Measurements from ENCODE around the gene EXOC6B. TPM values are rescaled to one million over a fixed set of nuclear protein-coding genes. Genes with fewer than 3 reads are reported as not detected.

Gene EXOC6B
- total RNA-seq, 1 donor from 2014 or later = 33.0 TPM

DNA sequence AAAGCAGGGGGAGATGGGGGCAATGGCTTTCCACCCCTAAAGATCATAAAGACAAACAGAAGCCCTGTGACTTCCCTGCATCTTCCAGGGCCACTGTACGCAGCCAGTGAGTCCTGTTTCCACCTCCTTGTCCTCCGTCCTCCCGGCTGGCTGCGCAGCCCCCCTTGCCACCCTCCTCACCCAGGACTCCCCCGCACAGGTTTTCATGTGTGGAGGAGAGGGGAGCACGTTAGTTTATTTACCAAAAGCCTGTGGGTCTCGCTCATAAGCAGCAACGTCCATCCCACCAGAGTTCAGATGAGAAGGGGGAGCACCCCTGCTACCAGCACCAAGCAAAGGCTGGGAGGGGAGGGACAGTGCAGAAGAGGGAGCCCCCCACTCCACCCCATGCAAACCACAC, 689.9 kb downstream of the EXOC6B start:
- no peak overlapping the region for H3K4me3 ChIP-seq
- intact Hi-C loops (cut with DNase I) = no loop called here
- H3K36me3 ChIP-seq = no peaks in the 10 kb centered on the region
- no peak for TF ChIP-seq CTCF (IDR thresholded peaks at IDR 0.05)
- ATAC-seq = no peak
- no peaks in the 10 kb centered on the region for H3K9me3 ChIP-seq
- no peak for DNase-seq
- H3K27me3 ChIP-seq (ENCODE audit: low read depth) = no peaks in the 10 kb centered on the region
- no peak overlapping the region for H3K27ac ChIP-seq
- peaks cover 9% of the 10 kb centered on the region for H3K4me1 ChIP-seq

DNA sequence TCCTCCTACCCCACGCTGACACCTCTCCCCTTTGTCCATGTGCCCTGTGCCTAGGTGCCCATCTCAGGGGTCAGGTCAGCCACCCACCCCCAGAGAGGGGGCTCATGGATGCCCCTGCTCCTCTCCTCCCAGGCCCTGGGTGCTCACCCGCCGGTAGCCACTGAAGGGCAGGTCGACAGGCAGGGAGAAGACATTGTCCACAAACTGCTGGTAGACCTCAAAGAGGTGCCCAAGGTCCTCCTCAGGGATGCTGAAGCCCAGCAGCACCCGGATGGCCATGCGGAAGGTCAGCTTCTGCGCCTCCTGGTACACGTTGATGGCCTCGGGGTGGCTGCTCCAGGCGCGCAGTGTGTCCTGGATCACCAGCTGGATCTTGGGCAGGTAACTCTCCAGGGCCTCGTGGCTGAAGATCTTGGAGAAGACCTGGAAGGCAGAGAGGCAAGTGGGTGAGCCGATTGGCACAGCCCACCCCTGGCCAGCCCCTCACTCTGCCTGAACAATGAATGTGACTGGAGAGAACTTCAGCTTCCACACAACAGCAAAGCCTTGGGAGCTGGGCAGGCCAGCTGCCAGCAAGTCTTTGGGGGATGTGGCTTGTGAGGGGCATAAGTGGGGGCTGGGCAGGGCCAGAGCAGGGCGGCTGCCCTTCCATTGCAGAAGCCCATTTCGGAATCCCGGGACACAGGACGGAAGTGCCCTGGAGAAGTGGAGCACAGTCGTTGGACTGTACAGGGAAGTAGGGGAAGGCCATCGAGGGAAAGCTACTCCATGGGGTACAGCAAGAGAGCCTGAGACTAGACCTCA, 690.6 kb downstream of the EXOC6B start:
- TF ChIP-seq CTCF (IDR thresholded peaks at IDR 0.05) = no peak
- intact Hi-C loops (cut with DNase I) = no loop called here
- H3K4me1 ChIP-seq = peaks cover 9% of the 10 kb centered on the region
- no peak overlapping the region for H3K27ac ChIP-seq
- no peak for DNase-seq
- no peak overlapping the region for H3K4me3 ChIP-seq
- H3K27me3 ChIP-seq (ENCODE audit: low read depth) = no peaks in the 10 kb centered on the region
- no peak for ATAC-seq
- no peaks in the 10 kb centered on the region for H3K9me3 ChIP-seq
- no peaks in the 10 kb centered on the region for H3K36me3 ChIP-seq

DNA sequence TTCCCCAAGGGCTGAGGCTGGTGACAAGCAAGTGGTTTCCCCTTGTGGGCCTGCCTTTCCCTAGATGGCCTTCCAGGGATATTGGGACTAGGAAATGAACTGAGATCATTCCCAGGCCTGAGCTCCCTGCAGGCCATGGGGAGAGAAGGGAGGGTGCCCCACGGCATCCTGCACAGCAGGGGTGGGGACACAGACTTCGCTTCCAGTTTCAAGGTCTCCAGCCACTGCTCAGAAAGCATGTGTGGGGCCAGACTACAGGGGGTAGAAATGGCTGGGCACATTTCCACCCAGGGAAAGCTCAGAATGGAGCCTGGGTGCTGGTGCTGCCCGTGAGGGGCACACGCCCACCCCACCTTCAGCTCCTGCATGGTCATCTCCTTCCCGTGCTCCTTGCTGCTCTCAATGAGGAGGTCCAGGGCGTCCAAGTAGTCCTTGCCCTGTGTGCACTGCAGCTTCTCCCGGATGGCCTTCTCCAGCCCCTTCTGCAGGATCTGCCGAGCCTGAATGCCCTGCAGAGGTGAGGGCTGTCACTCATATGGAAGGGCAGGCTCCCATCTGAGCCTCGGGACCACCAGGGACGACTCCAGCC, 691.3 kb downstream of the EXOC6B start:
- Histone ChIP-seq H3K36me3 (no peaks in the 10 kb centered on the region), H3K27ac (no peak overlapping the region), H3K27me3 (ENCODE audit: low read depth) (no peaks in the 10 kb centered on the region), H3K9me3 (no peaks in the 10 kb centered on the region), H3K4me1 (peaks cover 9% of the 10 kb centered on the region), H3K4me3 (no peak overlapping the region)
- DNase-seq (no peak), ATAC-seq (no peak)
- no peak for TF ChIP-seq CTCF (IDR thresholded peaks at IDR 0.05)
- intact Hi-C loops (cut with DNase I) = no loop called here

DNA sequence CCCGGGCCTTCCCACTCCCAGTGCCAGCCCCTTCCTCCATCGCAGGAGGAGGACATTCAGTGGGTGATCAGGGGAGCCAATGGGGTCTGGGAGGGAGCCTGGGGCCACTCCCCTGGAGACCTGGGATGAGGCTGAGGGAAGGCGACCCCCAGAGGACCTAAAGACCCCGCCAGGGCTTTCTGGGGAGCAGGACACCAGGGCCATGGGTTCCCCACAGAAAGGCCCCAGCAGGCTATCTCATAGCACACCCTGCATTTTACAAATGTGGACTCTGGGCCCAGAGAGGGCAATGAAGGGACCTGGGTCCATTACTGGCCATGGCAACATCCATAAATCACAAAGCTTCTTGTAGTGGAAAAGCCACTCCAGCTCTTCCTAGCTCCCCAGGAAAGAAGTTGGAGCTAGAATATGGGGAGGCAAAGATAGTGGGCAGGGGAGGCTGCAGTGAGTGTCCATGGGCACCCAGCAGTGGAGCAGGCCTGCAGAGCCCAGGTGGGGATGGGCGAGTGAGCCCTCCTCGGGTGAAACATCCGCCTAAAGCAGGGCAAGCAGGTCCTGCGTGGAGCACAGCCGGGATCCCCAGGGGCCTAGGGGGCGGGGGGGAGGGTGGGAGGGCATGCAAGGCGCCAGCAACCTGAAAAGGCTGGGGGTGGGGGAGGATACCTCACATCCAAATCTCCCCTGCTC, 692.0 kb downstream of the EXOC6B start:
- no peaks in the 10 kb centered on the region for H3K9me3 ChIP-seq
- no peaks in the 10 kb centered on the region for H3K36me3 ChIP-seq
- no peak overlapping the region for H3K27ac ChIP-seq
- intact Hi-C loops (cut with DNase I) = no loop called here
- no peak overlapping the region for H3K4me3 ChIP-seq
- H3K27me3 ChIP-seq (ENCODE audit: low read depth) = no peaks in the 10 kb centered on the region
- ATAC-seq = no peak
- TF ChIP-seq CTCF (IDR thresholded peaks at IDR 0.05) = no peak
- peaks cover 9% of the 10 kb centered on the region for H3K4me1 ChIP-seq
- no peak for DNase-seq

DNA sequence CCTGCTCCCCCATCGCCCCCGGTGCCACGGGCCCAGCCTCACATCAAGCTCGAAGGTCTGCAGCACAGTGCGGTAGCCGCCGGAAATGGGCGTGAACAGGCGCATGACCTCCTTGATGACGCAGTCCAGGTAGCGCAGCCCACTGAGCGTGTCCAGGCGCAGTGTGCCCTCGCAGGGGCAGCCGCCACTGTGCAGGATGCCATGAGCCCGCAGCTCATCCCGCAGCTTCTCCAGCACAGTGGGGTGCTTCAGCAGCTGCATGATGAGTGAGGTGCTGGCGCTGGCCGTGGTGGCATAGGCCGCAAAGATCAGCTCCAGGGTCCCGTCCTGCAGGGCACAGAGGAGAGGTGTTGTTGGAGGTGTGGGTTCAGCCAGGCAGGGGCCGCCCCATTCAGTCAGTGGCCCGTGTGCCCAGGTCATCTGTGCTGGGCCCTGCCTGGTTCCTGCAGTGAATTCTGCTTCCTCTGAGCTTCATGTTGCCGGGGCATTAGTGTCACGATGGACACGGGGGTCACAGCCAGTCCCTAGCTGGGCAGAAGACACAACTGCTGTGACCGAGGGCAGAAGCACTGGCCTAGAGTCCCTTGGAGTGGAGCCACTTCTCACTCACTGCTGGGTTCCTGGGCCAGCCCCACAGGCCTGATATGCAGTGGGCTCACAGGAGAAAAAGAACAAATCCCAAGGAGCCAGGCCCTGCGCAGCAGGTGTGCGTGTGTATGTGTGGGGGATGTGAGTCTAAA, 692.7 kb downstream of the EXOC6B start:
- no peak for TF ChIP-seq CTCF (IDR thresholded peaks at IDR 0.05)
- no peaks in the 10 kb centered on the region for H3K9me3 ChIP-seq
- H3K27me3 ChIP-seq (ENCODE audit: low read depth) = no peaks in the 10 kb centered on the region
- peaks cover 9% of the 10 kb centered on the region for H3K4me1 ChIP-seq
- no peak overlapping the region for H3K4me3 ChIP-seq
- H3K36me3 ChIP-seq = no peaks in the 10 kb centered on the region
- intact Hi-C loops (cut with DNase I) = no loop called here
- ATAC-seq (no peak), DNase-seq (no peak)
- no peak overlapping the region for H3K27ac ChIP-seq

Data from lower lobe of right lung (tissue), 2 donors.